ENCODE results near the gene RAB18. TPM values are rescaled to one million over a fixed set of nuclear protein-coding genes. Genes with fewer than 3 reads are reported as not detected.

Gene RAB18
- total RNA-seq, 1 donor from 2014 or later = 162 TPM

GRCh38 chr10:27514243-27514642, 10.1 kb downstream of the RAB18 start:
- H3K4me3 ChIP-seq (ENCODE audit: insufficient read depth, low read depth, low read length) = no peak overlapping the region
- Mint-ChIP-seq H3K36me3 (ENCODE audit: low read depth, unreplicated experiment) (peaks cover 8% of the 10 kb centered on the region), H3K9me3 (ENCODE audit: unreplicated experiment) (no peaks in the 10 kb centered on the region), H3K27me3 (ENCODE audit: low read depth, unreplicated experiment) (no peaks in the 10 kb centered on the region), H3K4me1 (ENCODE audit: low read depth, unreplicated experiment) (peaks cover 24% of the 10 kb centered on the region), H3K27ac (ENCODE audit: unreplicated experiment) (peak overlapping the region; percentile 1), H3K4me3 (ENCODE audit: unreplicated experiment) (no peak overlapping the region)
- H3K27me3 ChIP-seq (ENCODE audit: insufficient read depth, low read length) = no peaks in the 10 kb centered on the region
- no peak overlapping the region for H2AFZ ChIP-seq (ENCODE audit: low read depth, low read length)
- H3K79me2 ChIP-seq (ENCODE audit: insufficient read depth, low read length) = peaks cover 97% of the 10 kb centered on the region
- no peak for DNase-seq (ENCODE audit: low read depth)
- FAIRE-seq = no peak
- peaks cover 11% of the 10 kb centered on the region for H3K36me3 ChIP-seq (ENCODE audit: insufficient read depth, low read length)
- no peak overlapping the region for H3K27ac ChIP-seq (ENCODE audit: low read depth, low read length)
- H3K9me3 ChIP-seq (ENCODE audit: insufficient read depth, low read depth, low read length) = no peaks in the 10 kb centered on the region
- peaks cover 82% of the 10 kb centered on the region for H4K20me1 ChIP-seq (ENCODE audit: insufficient read depth, low read length)
- H3K4me1 ChIP-seq (ENCODE audit: insufficient read depth, low read length) = no peaks in the 10 kb centered on the region
- no peak overlapping the region for H3K9ac ChIP-seq (ENCODE audit: low read length)
- H3K4me2 ChIP-seq (ENCODE audit: low read length) = no peak overlapping the region
- TF ChIP-seq CTCF (IDR thresholded peaks at IDR 0.05; ENCODE audit: insufficient read depth, low read depth, low read length) (no peak), EZH2 (IDR thresholded peaks at IDR 0.05; ENCODE audit: insufficient read depth, low read length) (no peak)

DNA sequence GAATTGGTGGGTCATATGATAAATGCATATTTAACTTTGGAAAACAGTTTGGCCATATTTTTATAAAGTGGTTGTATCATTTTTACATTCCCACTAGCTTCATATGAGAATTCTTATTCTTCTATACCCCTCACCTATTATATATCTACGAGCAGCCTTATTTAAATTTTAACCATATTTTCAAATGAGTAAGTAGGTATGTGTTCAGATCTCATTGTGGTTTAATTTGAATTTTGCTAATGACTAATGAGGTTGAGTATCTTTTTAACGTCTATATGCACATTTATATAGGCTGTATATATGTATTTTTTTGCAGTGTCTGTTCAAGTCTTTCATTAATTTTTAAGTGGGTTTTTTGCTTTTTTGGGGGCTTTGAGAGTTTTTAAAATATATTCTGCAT, 14.2 kb downstream of the RAB18 start:
- H3K27me3 ChIP-seq (ENCODE audit: insufficient read depth, low read length) = no peaks in the 10 kb centered on the region
- H3K9ac ChIP-seq (ENCODE audit: low read length) = no peak overlapping the region
- H3K79me2 ChIP-seq (ENCODE audit: insufficient read depth, low read length) = peaks cover 99% of the 10 kb centered on the region
- H4K20me1 ChIP-seq (ENCODE audit: insufficient read depth, low read length) = peaks cover 83% of the 10 kb centered on the region
- no peak overlapping the region for H3K27ac ChIP-seq (ENCODE audit: low read depth, low read length)
- Mint-ChIP-seq H3K36me3 (ENCODE audit: low read depth, unreplicated experiment) (peaks cover 3% of the 10 kb centered on the region), H3K27ac (ENCODE audit: unreplicated experiment) (no peak overlapping the region), H3K27me3 (ENCODE audit: low read depth, unreplicated experiment) (no peaks in the 10 kb centered on the region), H3K4me1 (ENCODE audit: low read depth, unreplicated experiment) (peaks cover 18% of the 10 kb centered on the region), H3K4me3 (ENCODE audit: unreplicated experiment) (no peak overlapping the region), H3K9me3 (ENCODE audit: unreplicated experiment) (no peaks in the 10 kb centered on the region)
- H3K36me3 ChIP-seq (ENCODE audit: insufficient read depth, low read length) = peaks cover 3% of the 10 kb centered on the region
- H3K4me2 ChIP-seq (ENCODE audit: low read length) = no peak overlapping the region
- FAIRE-seq = no peak
- H3K4me3 ChIP-seq (ENCODE audit: insufficient read depth, low read depth, low read length) = no peak overlapping the region
- no peaks in the 10 kb centered on the region for H3K9me3 ChIP-seq (ENCODE audit: insufficient read depth, low read depth, low read length)
- TF ChIP-seq CTCF (IDR thresholded peaks at IDR 0.05; ENCODE audit: insufficient read depth, low read depth, low read length) = no peak
- no peak for TF ChIP-seq EZH2 (IDR thresholded peaks at IDR 0.05; ENCODE audit: insufficient read depth, low read length)
- DNase-seq (ENCODE audit: low read depth) = no peak
- no peaks in the 10 kb centered on the region for H3K4me1 ChIP-seq (ENCODE audit: insufficient read depth, low read length)
- no peak overlapping the region for H2AFZ ChIP-seq (ENCODE audit: low read depth, low read length)

GRCh38 chr10:27525819-27526218, 21.7 kb downstream of the RAB18 start:
- Histone ChIP-seq H3K4me2 (ENCODE audit: low read length) (no peak overlapping the region), H3K9ac (ENCODE audit: low read length) (no peak overlapping the region), H4K20me1 (ENCODE audit: insufficient read depth, low read length) (peaks cover 69% of the 10 kb centered on the region), H3K4me3 (ENCODE audit: insufficient read depth, low read depth, low read length) (no peak overlapping the region), H3K79me2 (ENCODE audit: insufficient read depth, low read length) (peaks cover 99% of the 10 kb centered on the region), H3K4me1 (ENCODE audit: insufficient read depth, low read length) (no peaks in the 10 kb centered on the region), H2AFZ (ENCODE audit: low read depth, low read length) (no peak overlapping the region), H3K9me3 (ENCODE audit: insufficient read depth, low read depth, low read length) (no peaks in the 10 kb centered on the region), H3K36me3 (ENCODE audit: insufficient read depth, low read length) (peaks cover 3% of the 10 kb centered on the region), H3K27me3 (ENCODE audit: insufficient read depth, low read length) (no peaks in the 10 kb centered on the region), H3K27ac (ENCODE audit: low read depth, low read length) (no peak overlapping the region)
- peak; percentile 34 for DNase-seq (ENCODE audit: low read depth)
- peaks cover 34% of the 10 kb centered on the region for H3K4me1 Mint-ChIP-seq (ENCODE audit: low read depth, unreplicated experiment)
- FAIRE-seq = no peak
- no peak overlapping the region for H3K27ac Mint-ChIP-seq (ENCODE audit: unreplicated experiment)
- TF ChIP-seq EZH2 (IDR thresholded peaks at IDR 0.05; ENCODE audit: insufficient read depth, low read length) (no peak), CTCF (IDR thresholded peaks at IDR 0.05; ENCODE audit: insufficient read depth, low read depth, low read length) (no peak)
- H3K36me3 Mint-ChIP-seq (ENCODE audit: low read depth, unreplicated experiment) = peaks cover 4% of the 10 kb centered on the region
- H3K9me3 Mint-ChIP-seq (ENCODE audit: unreplicated experiment) = no peaks in the 10 kb centered on the region
- H3K27me3 Mint-ChIP-seq (ENCODE audit: low read depth, unreplicated experiment) = no peaks in the 10 kb centered on the region
- no peak overlapping the region for H3K4me3 Mint-ChIP-seq (ENCODE audit: unreplicated experiment)

Measured in astrocyte (in vitro differentiated cells and primary cell).